Mesenchymal stem cell (in vitro differentiated cells and primary cell): ENCODE data around the gene NFATC1.
A peak's percentile ranks its signal among the peaks of the same experiment; 100 is the strongest.

Experiments used
- DNase-seq: peaks from one replicate; pipeline ENCODE4 v3.0.0-alpha.2; 2013
- H2AFZ ChIP-seq: one replicate; pipeline ENCODE4 v1.6.1; 2013; ENCODE audit warnings: low read depth, mild to moderate bottlenecking, control low read depth, inconsistent platforms, low read length, moderate library complexity
- H2AK5ac ChIP-seq: 2 replicates; pipeline ENCODE4 v1.6.1; 2013; ENCODE audit warnings: low read length, moderate library complexity, mild to moderate bottlenecking, inconsistent platforms; ENCODE audit not compliant: severe bottlenecking
- H2BK120ac ChIP-seq: one replicate; pipeline ENCODE4 v1.6.1; 2013; ENCODE audit warnings: low read depth, mild to moderate bottlenecking, inconsistent platforms, low read length, moderate library complexity
- H2BK12ac ChIP-seq, 2 experiments: one replicate each; pipeline ENCODE4 v1.6.1; 2013; ENCODE audit warnings: inconsistent platforms in 2 of 2, low read length in 2 of 2, mild to moderate bottlenecking in 2 of 2, moderate library complexity in 2 of 2, control low read depth in 1 of 2
- H2BK15ac ChIP-seq: one replicate; pipeline ENCODE4 v1.6.1; 2013; ENCODE audit warnings: mild to moderate bottlenecking, low read depth, inconsistent platforms; ENCODE audit not compliant: poor library complexity, severe bottlenecking
- H2BK5ac ChIP-seq: 2 replicates; pipeline ENCODE4 v1.6.1; 2013; ENCODE audit warnings: low read depth, mild to moderate bottlenecking, low read length, control low read depth, inconsistent platforms; ENCODE audit not compliant: poor library complexity, severe bottlenecking
- H3K14ac ChIP-seq, 2 experiments: one replicate each; pipeline ENCODE4 v1.6.1; 2013; ENCODE audit warnings: inconsistent platforms in 2 of 2, low read length in 2 of 2, control low read depth in 1 of 2, mild to moderate bottlenecking in 1 of 2, moderate library complexity in 1 of 2
- H3K18ac ChIP-seq, 2 experiments: one replicate each; pipeline ENCODE4 v1.6.1; 2013; ENCODE audit warnings: inconsistent platforms in 2 of 2, low read length in 2 of 2, control low read depth in 1 of 2, low read depth in 1 of 2, mild to moderate bottlenecking in 1 of 2
- H3K23ac ChIP-seq, 2 experiments: one replicate each; pipeline ENCODE4 v1.6.1; 2013; ENCODE audit warnings: inconsistent platforms in 2 of 2, low read length in 2 of 2, mild to moderate bottlenecking in 2 of 2, moderate library complexity in 2 of 2, control low read depth in 1 of 2
- H3K27ac ChIP-seq: 2 replicates; pipeline ENCODE4 v1.5.1; 2013; ENCODE audit warnings: mild to moderate bottlenecking, moderate library complexity, low read length, control low read depth, inconsistent platforms; ENCODE audit not compliant: poor library complexity, severe bottlenecking
- H3K27me3 ChIP-seq, 2 experiments: 2 replicates each; pipeline versions ENCODE4 v1.6.1 to v1.7.0; 2013; ENCODE audit warnings: low read length in 2 of 2, mild to moderate bottlenecking in 2 of 2, moderate library complexity in 2 of 2, control low read depth in 1 of 2, inconsistent platforms in 1 of 2; ENCODE audit not compliant: control insufficient read depth in 1 of 2, insufficient read depth in 1 of 2
- H3K36me3 ChIP-seq, 2 experiments: 2 replicates each; pipeline versions ENCODE4 v1.6.1 to v1.7.0; 2013; ENCODE audit warnings: low read length in 2 of 2, control low read depth in 1 of 2, inconsistent platforms in 1 of 2, low read depth in 1 of 2, mild to moderate bottlenecking in 1 of 2; ENCODE audit not compliant: insufficient read depth in 2 of 2, control insufficient read depth in 1 of 2
- H3K4ac ChIP-seq, 2 experiments: one replicate each; pipeline ENCODE4 v1.6.1; 2013; ENCODE audit warnings: inconsistent platforms in 2 of 2, low read length in 2 of 2, mild to moderate bottlenecking in 2 of 2, moderate library complexity in 2 of 2, control low read depth in 1 of 2, low read depth in 1 of 2
- H3K4me1 ChIP-seq: 2 replicates; pipeline ENCODE4 v1.6.1; 2013; ENCODE audit warnings: low read depth, low read length, control low read depth; ENCODE audit not compliant: control insufficient read depth, insufficient read depth
- H3K4me2 ChIP-seq: 2 replicates; pipeline ENCODE4 v1.6.1; 2013; ENCODE audit warnings: low read length, mild to moderate bottlenecking, inconsistent platforms; ENCODE audit not compliant: poor library complexity, severe bottlenecking
- H3K4me3 ChIP-seq, 2 experiments: 2 replicates each; pipeline versions ENCODE4 v1.5.1 to v1.7.0; 2013; ENCODE audit warnings: low read length in 2 of 2, mild to moderate bottlenecking in 2 of 2, control low read depth in 1 of 2, low read depth in 1 of 2; ENCODE audit not compliant: insufficient read depth in 1 of 2
- H3K79me1 ChIP-seq: replicated peaks from 2 replicates; pipeline ENCODE4 v1.6.1; 2013; ENCODE audit warnings: mild to moderate bottlenecking, control low read depth, low read length, inconsistent platforms; ENCODE audit not compliant: poor library complexity, severe bottlenecking
- H3K9ac ChIP-seq: 2 replicates; pipeline ENCODE4 v1.7.0; 2013; ENCODE audit warnings: mild to moderate bottlenecking, low read length, moderate library complexity
- H3K9me3 ChIP-seq: 2 replicates; pipeline ENCODE4 v1.7.0; 2013; ENCODE audit warnings: mild to moderate bottlenecking, low read length; ENCODE audit not compliant: control insufficient read depth
- H4K8ac ChIP-seq: one replicate; pipeline ENCODE4 v1.6.1; 2013; ENCODE audit warnings: inconsistent platforms, mild to moderate bottlenecking, low read length, moderate library complexity
- H4K91ac ChIP-seq: one replicate; pipeline ENCODE4 v1.6.1; 2013; ENCODE audit warnings: mild to moderate bottlenecking, low read length, inconsistent platforms
- WGBS: methylation state at CpG from one replicate; pipeline ENCODE4 v1.1.7; 2013; ENCODE audit warnings: mixed read lengths; 5-methylcytosine and 5-hydroxymethylcytosine counted together

The NFATC1 gene

DNA sequence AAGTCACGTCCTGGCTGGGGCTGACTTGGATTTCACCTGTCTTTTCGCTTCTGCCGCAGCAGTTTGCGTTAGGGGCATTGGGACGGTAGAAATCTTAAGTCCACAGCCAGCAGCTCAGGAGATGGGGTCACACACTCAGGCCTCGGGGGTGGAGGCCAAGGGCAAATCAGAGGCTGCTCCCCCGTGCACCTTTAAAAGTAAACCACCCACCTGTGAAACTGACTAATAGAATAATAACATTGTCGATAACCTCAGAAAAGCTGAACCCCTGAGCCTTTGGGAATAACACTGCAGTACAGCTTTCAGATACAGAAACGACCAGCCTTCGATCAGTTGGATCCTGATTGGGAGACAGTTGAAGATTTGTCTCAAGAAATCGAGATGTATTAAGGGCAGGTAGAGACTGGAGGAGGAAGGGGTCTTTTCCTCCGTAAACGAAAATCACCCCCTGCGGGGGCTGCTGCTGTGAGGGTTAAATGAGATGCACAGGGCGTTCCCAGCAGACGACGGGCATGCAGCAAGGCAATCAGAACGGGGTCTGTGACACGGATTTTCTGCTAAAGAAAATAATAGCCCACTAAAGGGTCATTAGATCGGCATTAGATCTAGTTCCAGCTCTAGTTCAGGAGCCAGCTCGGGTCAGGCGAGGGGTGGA is 16.4 kb upstream of the NFATC1 start:
- peaks cover 19 to 28% of the 10 kb centered on the region in 2 experiments for H3K36me3 ChIP-seq
- H2BK120ac ChIP-seq = no peak overlapping the region
- no peak overlapping the region for H2BK12ac ChIP-seq
- H3K9ac ChIP-seq = peak overlapping the region; percentile 30
- no peak overlapping the region for H3K4me3 ChIP-seq
- H3K4ac ChIP-seq = no peak overlapping the region
- WGBS = 72% methylated on average over 22 of the region's 22 CpGs
- no peak overlapping the region for H3K27ac ChIP-seq
- no peaks in the 10 kb centered on the region for H3K79me1 ChIP-seq
- no peak overlapping the region for H2BK5ac ChIP-seq
- H2BK15ac ChIP-seq = no peak overlapping the region
- peak overlapping the region; percentile 50 for H3K4me2 ChIP-seq
- DNase-seq = no peak
- no peak overlapping the region for H3K14ac ChIP-seq
- H2AK5ac ChIP-seq = no peak overlapping the region
- no peaks in the 10 kb centered on the region for H3K9me3 ChIP-seq
- H4K8ac ChIP-seq = no peak overlapping the region
- peaks cover 5% of the 10 kb centered on the region for H3K4me1 ChIP-seq
- no peak overlapping the region for H4K91ac ChIP-seq
- no peak overlapping the region for H2AFZ ChIP-seq
- H3K23ac ChIP-seq = no peak overlapping the region
- H3K27me3 ChIP-seq = peaks cover 15 to 27% of the 10 kb centered on the region in 2 experiments
- H3K18ac ChIP-seq = no peak overlapping the region

DNA sequence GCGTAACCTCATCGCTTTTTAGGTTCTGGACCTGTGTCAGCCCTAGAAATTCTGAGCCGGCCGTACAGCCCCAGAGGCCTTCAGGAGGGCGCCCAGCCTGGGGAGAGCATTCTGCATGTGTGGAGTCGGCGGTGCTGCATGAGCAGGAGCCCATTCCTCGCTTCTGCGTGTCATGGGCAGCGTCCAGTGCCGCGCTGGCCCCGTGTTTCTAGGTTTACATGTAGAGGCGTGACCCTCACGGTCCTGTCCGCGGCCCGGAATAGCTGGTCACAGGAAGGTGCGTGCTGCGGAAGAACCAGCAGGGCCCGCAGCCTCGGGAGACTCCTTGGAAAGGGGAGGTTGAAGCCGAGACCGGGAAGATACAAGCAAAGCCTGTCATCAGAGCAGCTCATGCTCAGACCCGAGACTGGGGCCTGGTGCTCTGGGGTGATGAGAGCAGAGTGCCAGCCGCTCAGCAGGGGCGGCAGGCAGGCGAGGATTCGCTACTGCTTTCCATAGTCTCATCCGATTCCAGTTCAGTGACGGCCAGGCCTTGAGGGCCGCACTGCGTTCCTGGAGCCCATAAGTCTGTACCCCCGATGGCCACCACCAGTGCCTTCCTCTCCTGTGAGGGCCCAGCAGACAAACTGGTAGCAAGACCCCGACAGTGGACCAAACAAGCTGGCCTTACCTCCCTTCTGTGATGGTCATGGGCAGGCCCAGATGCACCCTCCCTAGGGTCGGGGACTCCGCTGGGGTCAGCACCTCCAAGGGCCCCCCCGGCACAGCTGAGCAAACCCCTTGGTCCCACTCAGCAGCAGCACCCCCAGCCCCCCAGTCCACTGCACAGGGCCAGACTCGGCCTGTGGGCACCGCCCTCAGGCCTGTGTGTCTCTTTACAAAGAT is 15.6 kb upstream of the NFATC1 start:
- Histone ChIP-seq H2AK5ac (no peak overlapping the region), H2AFZ (no peak overlapping the region), H3K14ac (no peak overlapping the region), H4K91ac (no peak overlapping the region), H3K36me3 (peaks cover 15 to 23% of the 10 kb centered on the region in 2 experiments), H3K18ac (no peak overlapping the region), H3K4me2 (no peak overlapping the region), H2BK15ac (no peak overlapping the region), H3K79me1 (no peaks in the 10 kb centered on the region), H3K27ac (no peak overlapping the region), H3K9ac (no peak overlapping the region), H4K8ac (no peak overlapping the region), H3K4me3 (no peak overlapping the region), H3K9me3 (no peaks in the 10 kb centered on the region), H2BK5ac (no peak overlapping the region), H2BK12ac (no peak overlapping the region), H3K4ac (no peak overlapping the region), H3K4me1 (peaks cover 5% of the 10 kb centered on the region), H3K23ac (no peak overlapping the region), H3K27me3 (peaks cover 20 to 34% of the 10 kb centered on the region in 2 experiments), H2BK120ac (no peak overlapping the region)
- no peak for DNase-seq
- WGBS = 90% methylated on average over 40 of the region's 40 CpGs

DNA sequence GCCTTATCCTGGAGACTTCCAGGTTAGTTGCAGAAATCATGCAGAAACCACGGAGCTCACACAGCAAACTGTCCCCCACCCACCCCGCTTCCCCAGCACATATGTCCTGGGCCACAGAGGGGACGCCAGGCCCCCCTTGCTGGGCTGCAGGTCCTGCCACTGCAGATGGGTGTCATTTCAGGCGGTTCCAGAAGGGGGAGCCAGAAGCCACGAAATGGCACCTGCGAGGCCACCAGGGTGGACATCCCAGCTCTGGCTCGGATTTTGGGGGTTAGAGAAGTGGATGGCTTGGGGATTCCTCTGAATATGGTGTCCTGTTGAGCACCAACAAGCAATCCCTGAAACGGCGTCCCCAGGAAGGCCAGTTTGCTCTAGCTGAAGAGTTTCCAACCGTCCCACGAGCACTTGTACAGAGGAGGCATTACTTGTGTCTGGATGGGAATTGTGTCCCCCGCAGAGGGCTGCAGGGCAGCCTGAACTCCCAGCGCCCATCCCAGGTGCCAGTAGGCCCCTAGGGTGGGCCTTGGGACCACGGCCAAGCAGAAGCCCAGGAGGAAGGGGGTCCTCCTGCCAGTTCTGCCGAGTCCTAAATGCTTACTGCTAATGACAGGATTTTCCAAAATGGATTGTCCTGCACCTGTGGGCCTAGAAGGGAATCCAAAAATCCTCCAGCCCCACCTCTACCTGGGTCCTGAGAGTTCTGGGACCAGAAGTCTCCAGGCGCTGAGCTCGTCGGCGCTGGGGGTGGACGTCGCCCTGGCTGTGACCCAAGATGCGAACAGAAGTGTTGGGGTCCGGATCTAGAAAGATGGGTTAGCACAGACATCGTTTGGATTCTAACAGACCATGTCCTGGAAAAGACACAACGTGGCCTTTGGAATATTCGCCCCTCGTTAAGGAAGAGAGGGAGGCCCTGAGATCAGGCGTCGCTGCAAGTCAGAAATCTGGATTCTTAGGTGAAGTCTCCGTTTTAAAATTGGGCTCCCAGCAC is 14.6 kb upstream of the NFATC1 start:
- H3K23ac ChIP-seq = no peak overlapping the region
- no peak overlapping the region for H4K91ac ChIP-seq
- H4K8ac ChIP-seq = no peak overlapping the region
- H3K27ac ChIP-seq = no peak overlapping the region
- no peak overlapping the region for H2BK120ac ChIP-seq
- no peak overlapping the region for H3K14ac ChIP-seq
- no peak overlapping the region for H3K9ac ChIP-seq
- no peak overlapping the region for H3K4me3 ChIP-seq
- no peak overlapping the region for H2BK5ac ChIP-seq
- H3K4ac ChIP-seq = no peak overlapping the region
- no peak overlapping the region for H2AFZ ChIP-seq
- peak; percentile 53 for DNase-seq
- no peak overlapping the region for H2BK15ac ChIP-seq
- H3K79me1 ChIP-seq = no peaks in the 10 kb centered on the region
- H3K4me2 ChIP-seq = no peak overlapping the region
- H3K36me3 ChIP-seq = peaks cover 15 to 23% of the 10 kb centered on the region in 2 experiments
- H3K9me3 ChIP-seq = no peaks in the 10 kb centered on the region
- H3K18ac ChIP-seq = no peak overlapping the region
- H3K27me3 ChIP-seq = peaks cover 21 to 43% of the 10 kb centered on the region in 2 experiments
- H2AK5ac ChIP-seq = no peak overlapping the region
- 64% methylated on average over 30 of the region's 30 CpGs for WGBS
- H2BK12ac ChIP-seq = no peak overlapping the region
- H3K4me1 ChIP-seq = peaks cover 5% of the 10 kb centered on the region
